ENCODE results near the gene MOCOS.

GRCh38 chr18:36149514-36150289 is 37.6 kb upstream of the MOCOS start:
- TF ChIP-seq POLR2A (IDR thresholded peaks at IDR 0.05) = no peak
- TF ChIP-seq CTCF (IDR thresholded peaks at IDR 0.05) = no peak
